ENCODE data around the gene DPY19L3. TPM values are rescaled to one million over a fixed set of nuclear protein-coding genes. Genes with fewer than 3 reads are reported as not detected.

DPY19L3 gene
- polyA plus RNA-seq, 1 donor from 2014 or later: 26.7 TPM

- H3K36me3 ChIP-seq (ENCODE audit: insufficient read depth, low read length): peaks cover 7% of the 10 kb centered on the region
- no peaks in the 10 kb centered on the region for H3K9me2 ChIP-seq (ENCODE audit: insufficient read depth, low read length)
- no peak overlapping the region for H3K4me3 ChIP-seq (ENCODE audit: low read length)
- H4K20me1 ChIP-seq (ENCODE audit: insufficient read depth): no peaks in the 10 kb centered on the region
- no peak for TF ChIP-seq CTCF (IDR thresholded peaks at IDR 0.05; ENCODE audit: poor library complexity, severe bottlenecking)
- TF ChIP-seq MXI1 (conservative IDR thresholded peaks at IDR 0.05; ENCODE audit: poor library complexity, severe bottlenecking): no peak
- no peak for TF ChIP-seq POLR2AphosphoS5 (IDR thresholded peaks at IDR 0.05)
- no peak for TF ChIP-seq REST (IDR thresholded peaks at IDR 0.05; ENCODE audit: borderline replicate concordance)
- TF ChIP-seq RAD21 (conservative IDR thresholded peaks at IDR 0.05): no peak
- no peak for TF ChIP-seq EP300 (conservative IDR thresholded peaks at IDR 0.05; ENCODE audit: poor library complexity, severe bottlenecking)
- no peak for TF ChIP-seq SMC3 (conservative IDR thresholded peaks at IDR 0.05; ENCODE audit: poor library complexity)
- TF ChIP-seq EZH2 (IDR thresholded peaks at IDR 0.05; ENCODE audit: borderline replicate concordance, insufficient read depth, low read length, poor library complexity, severe bottlenecking): no peak
- TF ChIP-seq TAF1 (IDR thresholded peaks at IDR 0.05; ENCODE audit: low read depth): no peak
- H3K9ac ChIP-seq (ENCODE audit: low read length): no peak overlapping the region
- no peaks in the 10 kb centered on the region for H3F3A ChIP-seq (ENCODE audit: insufficient read depth, low read length, poor library complexity, severe bottlenecking)
- no peak overlapping the region for H3K27ac ChIP-seq (ENCODE audit: low read length)
- no peak overlapping the region for H3K4me2 ChIP-seq (ENCODE audit: low read length)
- H3K79me2 ChIP-seq (replicated peaks; ENCODE audit: insufficient read depth, low read length): no peaks in the 10 kb centered on the region
- H2AFZ ChIP-seq (ENCODE audit: low read depth, low read length): no peak overlapping the region
- H3K27me3 ChIP-seq (ENCODE audit: insufficient read depth, low read depth, low read length): no peaks in the 10 kb centered on the region
- no peaks in the 10 kb centered on the region for H3K9me3 ChIP-seq (ENCODE audit: low read length)
These were observed 31.1 kb downstream of the DPY19L3 start for GRCh38 chr19:32436692-32437091.

GRCh38 chr19:32437096-32437495 lies 31.5 kb downstream of the DPY19L3 start:
- Histone ChIP-seq H3K9me3 (ENCODE audit: low read length) (no peaks in the 10 kb centered on the region), H3K27ac (ENCODE audit: low read length) (no peak overlapping the region), H3K4me2 (ENCODE audit: low read length) (no peak overlapping the region), H3K9ac (ENCODE audit: low read length) (no peak overlapping the region), H4K20me1 (ENCODE audit: insufficient read depth) (no peaks in the 10 kb centered on the region), H3K27me3 (ENCODE audit: insufficient read depth, low read depth, low read length) (no peaks in the 10 kb centered on the region), H3F3A (ENCODE audit: insufficient read depth, low read length, poor library complexity, severe bottlenecking) (no peaks in the 10 kb centered on the region), H3K79me2 (replicated peaks; ENCODE audit: insufficient read depth, low read length) (no peaks in the 10 kb centered on the region), H2AFZ (ENCODE audit: low read depth, low read length) (no peak overlapping the region), H3K36me3 (ENCODE audit: insufficient read depth, low read length) (peaks cover 7% of the 10 kb centered on the region), H3K9me2 (ENCODE audit: insufficient read depth, low read length) (no peaks in the 10 kb centered on the region), H3K4me3 (ENCODE audit: low read length) (no peak overlapping the region)
- TF ChIP-seq POLR2AphosphoS5 (IDR thresholded peaks at IDR 0.05): no peak
- TF ChIP-seq TAF1 (IDR thresholded peaks at IDR 0.05; ENCODE audit: low read depth): no peak
- no peak for TF ChIP-seq MXI1 (conservative IDR thresholded peaks at IDR 0.05; ENCODE audit: poor library complexity, severe bottlenecking)
- TF ChIP-seq CTCF (IDR thresholded peaks at IDR 0.05; ENCODE audit: poor library complexity, severe bottlenecking): no peak
- TF ChIP-seq EZH2 (IDR thresholded peaks at IDR 0.05; ENCODE audit: borderline replicate concordance, insufficient read depth, low read length, poor library complexity, severe bottlenecking): no peak
- TF ChIP-seq REST (IDR thresholded peaks at IDR 0.05; ENCODE audit: borderline replicate concordance): no peak
- no peak for TF ChIP-seq SMC3 (conservative IDR thresholded peaks at IDR 0.05; ENCODE audit: poor library complexity)
- TF ChIP-seq RAD21 (conservative IDR thresholded peaks at IDR 0.05): no peak

All from neural cell (in vitro differentiated cells).